Measurements from ENCODE around the gene LMX1B. TPM values are rescaled to one million over a fixed set of nuclear protein-coding genes. Genes with fewer than 3 reads are reported as not detected.
A peak's percentile ranks its signal among the peaks of the same experiment; 100 is the strongest.

The LMX1B gene
- polyA plus RNA-seq, 2 donors = 0.01 to 0.02 TPM

GRCh38 chr9:126702151-126703001 lies 88.6 kb downstream of the LMX1B start:
- no peak overlapping the region for H3K4me3 ChIP-seq (ENCODE audit: low read depth in 1 of 2, low read length in 2 of 2)
- no peaks in the 10 kb centered on the region for H3K9me3 ChIP-seq (ENCODE audit: control insufficient read depth in 2 of 2, insufficient read depth in 1 of 2, low read depth in 1 of 2, low read length in 1 of 2)
- peaks cover 6 to 12% of the 10 kb centered on the region in 2 donors for H3K4me1 ChIP-seq (ENCODE audit: control insufficient read depth in 2 of 2, insufficient read depth in 2 of 2, low read length in 1 of 2)
- WGBS, 2 donors = 49 to 52% methylated on average over 30 of the region's 30 CpGs
- no peak overlapping the region for H3K27ac ChIP-seq (ENCODE audit: low read depth in 2 of 2, low read length in 1 of 2)
- H3K27me3 ChIP-seq (ENCODE audit: control insufficient read depth in 1 of 2, insufficient read depth in 2 of 2, low read length in 2 of 2) = no peaks in the 10 kb centered on the region
- H3K36me3 ChIP-seq (ENCODE audit: control insufficient read depth in 2 of 2, insufficient read depth in 2 of 2, low read length in 1 of 2) = no peaks in the 10 kb centered on the region

DNA sequence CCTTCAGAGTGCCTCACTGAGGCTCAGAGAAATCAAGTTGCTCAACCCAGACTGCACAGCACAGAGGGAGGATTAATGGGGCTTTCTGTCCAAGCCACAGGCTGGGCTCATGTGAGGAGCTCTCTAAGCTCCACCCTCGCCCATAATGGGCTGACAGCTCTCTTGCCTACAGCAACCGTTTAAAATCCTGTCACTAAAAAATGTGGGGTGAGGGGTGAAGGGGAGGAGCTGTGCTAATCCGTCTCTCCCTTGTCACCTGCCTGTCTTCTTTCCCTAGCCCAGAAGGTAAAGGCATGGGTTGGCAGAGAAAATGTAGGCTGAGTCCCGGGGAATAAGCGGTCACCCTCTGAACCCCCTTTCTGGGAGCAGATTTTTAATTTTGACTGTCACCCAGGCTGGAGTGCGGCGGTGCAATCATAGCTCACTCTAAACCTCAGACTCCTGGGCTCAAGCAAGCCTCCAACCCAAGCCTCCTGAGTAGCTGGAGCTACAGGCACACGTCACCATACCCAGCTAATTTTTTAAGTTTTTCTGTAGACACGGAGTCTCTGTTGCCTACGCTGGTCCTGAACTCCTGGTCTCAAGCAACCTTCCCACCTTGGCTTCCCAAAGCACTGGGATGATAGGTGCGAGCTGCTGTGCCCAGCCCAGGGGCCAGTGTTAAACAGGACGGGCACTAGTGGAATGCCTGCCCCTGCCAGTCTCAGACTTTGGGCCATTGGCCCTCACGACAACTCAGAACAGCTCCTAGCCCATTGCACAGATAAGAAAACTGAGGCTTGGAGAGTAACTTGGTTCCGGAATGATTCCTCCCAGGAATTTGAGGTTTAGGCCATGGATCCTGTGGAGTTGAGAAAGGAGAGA lies 89.5 kb downstream of the LMX1B start:
- Histone ChIP-seq H3K27me3 (ENCODE audit: control insufficient read depth in 1 of 2, insufficient read depth in 2 of 2, low read length in 2 of 2) (no peaks in the 10 kb centered on the region), H3K36me3 (ENCODE audit: control insufficient read depth in 2 of 2, insufficient read depth in 2 of 2, low read length in 1 of 2) (no peaks in the 10 kb centered on the region), H3K4me3 (ENCODE audit: low read depth in 1 of 2, low read length in 2 of 2) (no peak overlapping the region), H3K27ac (ENCODE audit: low read depth in 2 of 2, low read length in 1 of 2) (no peak overlapping the region), H3K4me1 (ENCODE audit: control insufficient read depth in 2 of 2, insufficient read depth in 2 of 2, low read length in 1 of 2) (peaks cover 6 to 12% of the 10 kb centered on the region in 2 donors), H3K9me3 (ENCODE audit: control insufficient read depth in 2 of 2, insufficient read depth in 1 of 2, low read depth in 1 of 2, low read length in 1 of 2) (no peaks in the 10 kb centered on the region)
- 68 to 69% methylated on average over 14 of the region's 14 CpGs for WGBS, 2 donors

GRCh38 chr9:126703866-126704156 lies 90.1 kb downstream of the LMX1B start:
- Histone ChIP-seq H3K4me3 (ENCODE audit: low read depth in 1 of 2, low read length in 2 of 2) (no peak overlapping the region), H3K27ac (ENCODE audit: low read depth in 2 of 2, low read length in 1 of 2) (no peak overlapping the region), H3K27me3 (ENCODE audit: control insufficient read depth in 1 of 2, insufficient read depth in 2 of 2, low read length in 2 of 2) (no peaks in the 10 kb centered on the region), H3K9me3 (ENCODE audit: control insufficient read depth in 2 of 2, insufficient read depth in 1 of 2, low read depth in 1 of 2, low read length in 1 of 2) (no peaks in the 10 kb centered on the region), H3K36me3 (ENCODE audit: control insufficient read depth in 2 of 2, insufficient read depth in 2 of 2, low read length in 1 of 2) (no peaks in the 10 kb centered on the region), H3K4me1 (ENCODE audit: control insufficient read depth in 2 of 2, insufficient read depth in 2 of 2, low read length in 1 of 2) (peaks cover 6 to 12% of the 10 kb centered on the region in 2 donors)
- 78 to 93% methylated on average over 3 of the region's 3 CpGs for WGBS, 2 donors

- H3K36me3 ChIP-seq (ENCODE audit: control insufficient read depth in 2 of 2, insufficient read depth in 2 of 2, low read length in 1 of 2) = no peaks in the 10 kb centered on the region
- 37 to 39% methylated on average over 14 of the region's 14 CpGs for WGBS, 2 donors
Measured at GRCh38 chr9:126704157-126704891, 90.6 kb downstream of the LMX1B start.

DNA sequence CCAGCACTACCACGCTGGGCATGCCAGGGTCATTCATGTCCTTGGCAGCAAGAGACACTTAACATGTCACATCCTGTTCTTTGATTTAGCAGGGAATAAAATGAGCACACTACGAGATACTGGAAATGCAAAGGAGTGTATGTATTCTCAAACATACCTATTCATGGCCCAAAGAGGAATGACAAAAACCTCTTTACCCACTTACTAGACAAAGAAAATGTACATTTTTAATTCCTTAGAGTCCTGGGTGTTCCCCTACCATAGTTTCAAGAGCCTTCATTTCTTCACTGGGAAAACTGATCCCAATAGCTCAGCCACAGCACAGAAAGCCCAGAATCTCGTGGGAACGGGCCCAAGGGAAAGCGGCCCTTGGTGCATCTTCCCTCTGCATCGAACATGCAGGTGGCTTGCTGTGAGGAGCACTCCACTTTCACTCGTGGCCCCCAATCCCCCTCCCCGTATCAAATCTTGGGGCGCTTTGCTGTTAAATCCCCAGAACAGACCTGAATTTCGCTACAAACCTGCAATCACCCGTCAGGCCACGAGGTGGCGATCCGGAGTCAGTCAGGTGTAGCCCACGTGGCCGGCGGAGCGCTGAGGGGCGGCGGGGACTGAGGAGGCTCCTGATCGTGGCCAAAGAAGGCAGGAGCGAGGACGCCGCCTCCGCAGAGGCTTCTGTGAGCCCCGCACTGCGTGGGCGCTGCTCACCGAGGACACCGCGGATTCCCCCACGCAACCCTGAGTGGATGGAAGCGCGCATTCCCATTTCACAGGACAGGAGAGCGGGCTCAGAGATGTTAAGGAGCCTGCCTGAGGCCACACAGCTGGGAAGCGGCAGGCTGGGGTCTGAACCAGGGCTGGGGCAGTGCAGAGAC lies 91.4 kb downstream of the LMX1B start:
- H3K27ac ChIP-seq (ENCODE audit: low read depth in 2 of 2, low read length in 1 of 2) = no peak overlapping the region
- WGBS, 2 donors = 7 to 8% methylated on average over 36 of the region's 36 CpGs
- H3K27me3 ChIP-seq (ENCODE audit: control insufficient read depth in 1 of 2, insufficient read depth in 2 of 2, low read length in 2 of 2) = no peaks in the 10 kb centered on the region
- H3K4me1 ChIP-seq (ENCODE audit: control insufficient read depth in 2 of 2, insufficient read depth in 2 of 2, low read length in 1 of 2) = peaks cover 6 to 12% of the 10 kb centered on the region in 2 donors
- peak overlapping the region in 1 of 2 donors; percentile 21 for H3K4me3 ChIP-seq (ENCODE audit: low read depth in 1 of 2, low read length in 2 of 2)
- H3K36me3 ChIP-seq (ENCODE audit: control insufficient read depth in 2 of 2, insufficient read depth in 2 of 2, low read length in 1 of 2) = no peaks in the 10 kb centered on the region
- no peaks in the 10 kb centered on the region for H3K9me3 ChIP-seq (ENCODE audit: control insufficient read depth in 2 of 2, insufficient read depth in 1 of 2, low read depth in 1 of 2, low read length in 1 of 2)

More at GRCh38 chr9:126704157-126704891, 90.6 kb downstream of the LMX1B start:
- no peak overlapping the region for H3K4me3 ChIP-seq (ENCODE audit: low read depth in 1 of 2, low read length in 2 of 2)
- H3K27ac ChIP-seq (ENCODE audit: low read depth in 2 of 2, low read length in 1 of 2) = no peak overlapping the region
- H3K4me1 ChIP-seq (ENCODE audit: control insufficient read depth in 2 of 2, insufficient read depth in 2 of 2, low read length in 1 of 2) = peaks cover 6 to 12% of the 10 kb centered on the region in 2 donors
- H3K27me3 ChIP-seq (ENCODE audit: control insufficient read depth in 1 of 2, insufficient read depth in 2 of 2, low read length in 2 of 2) = no peaks in the 10 kb centered on the region
- no peaks in the 10 kb centered on the region for H3K9me3 ChIP-seq (ENCODE audit: control insufficient read depth in 2 of 2, insufficient read depth in 1 of 2, low read depth in 1 of 2, low read length in 1 of 2)

GRCh38 chr9:126705767-126706697 lies 92.3 kb downstream of the LMX1B start:
- WGBS, 2 donors = 24 to 33% methylated on average over 41 of the region's 41 CpGs
- no peak overlapping the region for H3K27ac ChIP-seq (ENCODE audit: low read depth in 2 of 2, low read length in 1 of 2)
- no peaks in the 10 kb centered on the region for H3K9me3 ChIP-seq (ENCODE audit: control insufficient read depth in 2 of 2, insufficient read depth in 1 of 2, low read depth in 1 of 2, low read length in 1 of 2)
- H3K36me3 ChIP-seq (ENCODE audit: control insufficient read depth in 2 of 2, insufficient read depth in 2 of 2, low read length in 1 of 2) = no peaks in the 10 kb centered on the region
- peaks cover 6 to 12% of the 10 kb centered on the region in 2 donors for H3K4me1 ChIP-seq (ENCODE audit: control insufficient read depth in 2 of 2, insufficient read depth in 2 of 2, low read length in 1 of 2)
- no peak overlapping the region for H3K4me3 ChIP-seq (ENCODE audit: low read depth in 1 of 2, low read length in 2 of 2)
- no peaks in the 10 kb centered on the region for H3K27me3 ChIP-seq (ENCODE audit: control insufficient read depth in 1 of 2, insufficient read depth in 2 of 2, low read length in 2 of 2)

GRCh38 chr9:126706698-126707053 lies 92.9 kb downstream of the LMX1B start:
- Histone ChIP-seq H3K4me1 (ENCODE audit: control insufficient read depth in 2 of 2, insufficient read depth in 2 of 2, low read length in 1 of 2) (peaks cover 6 to 12% of the 10 kb centered on the region in 2 donors), H3K9me3 (ENCODE audit: control insufficient read depth in 2 of 2, insufficient read depth in 1 of 2, low read depth in 1 of 2, low read length in 1 of 2) (no peaks in the 10 kb centered on the region), H3K36me3 (ENCODE audit: control insufficient read depth in 2 of 2, insufficient read depth in 2 of 2, low read length in 1 of 2) (no peaks in the 10 kb centered on the region), H3K27me3 (ENCODE audit: control insufficient read depth in 1 of 2, insufficient read depth in 2 of 2, low read length in 2 of 2) (no peaks in the 10 kb centered on the region), H3K4me3 (ENCODE audit: low read depth in 1 of 2, low read length in 2 of 2) (no peak overlapping the region), H3K27ac (ENCODE audit: low read depth in 2 of 2, low read length in 1 of 2) (no peak overlapping the region)
- 56 to 64% methylated on average over 5 of the region's 5 CpGs for WGBS, 2 donors

DNA sequence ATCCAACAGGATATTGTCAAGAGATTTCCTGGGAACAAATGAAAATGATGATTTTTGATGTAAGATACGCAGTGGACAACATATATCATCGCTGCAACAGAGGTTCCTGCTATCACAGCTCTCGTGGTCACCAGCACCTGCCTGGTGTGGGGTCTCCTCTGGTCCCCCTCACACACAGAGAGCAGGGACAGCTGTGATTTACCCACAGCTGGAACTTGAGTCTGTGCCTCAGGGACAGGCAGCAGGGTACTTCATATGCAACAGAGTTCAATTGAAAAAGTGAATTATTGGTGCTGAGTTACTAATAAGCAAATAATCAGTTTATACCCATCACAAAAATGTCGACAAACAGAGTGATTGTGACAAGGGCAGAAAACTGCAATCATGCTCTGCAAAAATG lies 93.4 kb downstream of the LMX1B start:
- no peak overlapping the region for H3K4me3 ChIP-seq (ENCODE audit: low read depth in 1 of 2, low read length in 2 of 2)
- WGBS, 2 donors = 77 to 81% methylated on average over 4 of the region's 4 CpGs
- no peaks in the 10 kb centered on the region for H3K36me3 ChIP-seq (ENCODE audit: control insufficient read depth in 2 of 2, insufficient read depth in 2 of 2, low read length in 1 of 2)
- H3K4me1 ChIP-seq (ENCODE audit: control insufficient read depth in 2 of 2, insufficient read depth in 2 of 2, low read length in 1 of 2) = peaks cover 6 to 12% of the 10 kb centered on the region in 2 donors
- no peaks in the 10 kb centered on the region for H3K27me3 ChIP-seq (ENCODE audit: control insufficient read depth in 1 of 2, insufficient read depth in 2 of 2, low read length in 2 of 2)
- no peak overlapping the region for H3K27ac ChIP-seq (ENCODE audit: low read depth in 2 of 2, low read length in 1 of 2)
- no peaks in the 10 kb centered on the region for H3K9me3 ChIP-seq (ENCODE audit: control insufficient read depth in 2 of 2, insufficient read depth in 1 of 2, low read depth in 1 of 2, low read length in 1 of 2)

All from esophagus (tissue), 2 donors.